GM03348 (cell line): ENCODE results near the gene IFI27L1.

ENCODE experiments used
- DNase-seq: peaks from one replicate; pipeline ENCODE4 v3.0.0; 2012; ENCODE audit warnings: low spot score

The IFI27L1 gene

DNA sequence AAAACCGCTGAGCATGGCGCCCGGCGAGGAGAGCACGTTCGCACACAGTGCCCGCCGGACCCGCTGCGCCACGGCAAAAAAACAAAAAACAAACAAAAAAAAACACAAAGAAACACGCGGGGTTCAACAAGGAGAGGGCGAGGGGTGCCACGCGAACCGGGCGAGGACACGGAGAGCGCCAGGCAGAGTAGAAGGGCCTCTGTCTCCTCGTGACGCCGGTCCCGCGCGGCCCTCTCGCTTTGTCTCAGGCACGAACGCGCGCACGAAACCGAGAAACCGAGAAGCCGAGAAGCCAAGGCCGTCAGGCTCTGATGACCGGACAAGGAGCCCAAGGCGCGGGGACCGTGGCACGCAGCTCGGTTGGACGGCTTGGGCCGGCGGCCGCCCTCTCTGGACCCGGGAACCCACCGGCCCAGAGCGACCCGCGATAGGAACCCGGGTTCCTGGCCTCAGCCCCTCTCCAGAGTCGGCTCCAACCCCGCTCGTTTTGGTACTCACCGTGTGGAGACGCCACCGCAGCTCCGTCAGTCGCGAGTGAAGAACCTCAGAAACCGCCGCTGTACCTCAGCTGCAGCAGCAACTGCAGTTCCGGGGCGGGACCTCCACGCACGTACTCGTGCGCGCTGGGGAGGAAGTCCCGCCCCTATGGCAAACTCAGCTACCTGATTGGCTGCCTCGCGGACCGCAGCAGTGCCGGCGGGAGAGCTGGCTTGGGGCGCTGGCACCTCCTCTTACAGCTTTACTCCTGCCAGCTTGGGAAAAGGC, at the start of gene IFI27L1, which contains the start of gene DDX24:
Gene IFI27L1 (plus strand): TSS at position 690 of the 765 bp plus-strand sequence. CDS start 15,628 bp downstream, outside the sequence.
Gene DDX24 (minus strand): TSS at position 582 of the 765 bp plus-strand sequence. CDS start 1,460 bp downstream, outside the sequence.
- DNase-seq = peak; percentile 99

GRCh38 chr14:94031883-94032279, 49.2 kb upstream of the IFI27L1 start:
- no peak for DNase-seq

- no peak for DNase-seq
These were observed 46.2 kb upstream of the IFI27L1 start for GRCh38 chr14:94034886-94035285.

DNA sequence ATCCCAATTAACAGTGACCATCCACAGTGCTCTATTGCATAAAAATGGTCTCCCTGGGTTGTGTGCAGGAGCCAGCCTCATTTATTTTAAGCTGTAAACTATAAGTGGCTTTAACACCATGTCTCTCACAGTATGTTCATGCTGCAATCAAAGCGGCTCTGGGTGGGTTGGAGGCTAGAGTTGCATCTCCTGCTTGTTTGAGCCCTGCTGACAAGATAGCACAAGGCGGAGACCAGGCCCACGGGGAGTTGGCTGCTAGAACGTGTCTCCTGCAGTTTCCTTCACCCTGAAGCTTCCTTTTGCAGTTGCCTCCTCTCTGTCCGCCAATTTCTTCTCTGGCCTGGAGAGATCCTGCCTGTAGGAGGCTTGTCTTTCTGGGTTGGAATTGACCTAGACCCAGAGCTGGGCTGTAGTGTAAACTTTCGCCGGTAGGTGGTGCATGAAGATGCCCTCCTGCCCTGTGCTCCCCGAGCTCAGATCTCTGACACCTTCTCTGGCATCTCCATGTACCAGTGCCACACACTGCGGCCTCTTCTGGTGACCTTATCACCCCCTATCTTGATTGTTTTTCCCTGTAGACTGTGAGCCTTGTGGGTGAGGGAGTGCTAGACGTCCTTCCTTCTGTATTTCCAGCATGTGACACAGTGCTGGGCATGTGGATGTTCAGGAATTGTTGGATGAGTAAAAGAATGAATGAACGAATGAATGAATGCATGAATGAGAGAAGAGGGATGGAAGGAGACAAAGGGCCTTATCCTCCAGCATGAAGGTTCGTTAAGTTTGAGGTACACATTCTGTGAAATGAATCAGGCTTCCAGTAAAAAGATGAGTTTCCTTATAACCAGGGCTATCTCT, 44.6 kb upstream of the IFI27L1 start:
- peak; percentile 87 for DNase-seq

DNA sequence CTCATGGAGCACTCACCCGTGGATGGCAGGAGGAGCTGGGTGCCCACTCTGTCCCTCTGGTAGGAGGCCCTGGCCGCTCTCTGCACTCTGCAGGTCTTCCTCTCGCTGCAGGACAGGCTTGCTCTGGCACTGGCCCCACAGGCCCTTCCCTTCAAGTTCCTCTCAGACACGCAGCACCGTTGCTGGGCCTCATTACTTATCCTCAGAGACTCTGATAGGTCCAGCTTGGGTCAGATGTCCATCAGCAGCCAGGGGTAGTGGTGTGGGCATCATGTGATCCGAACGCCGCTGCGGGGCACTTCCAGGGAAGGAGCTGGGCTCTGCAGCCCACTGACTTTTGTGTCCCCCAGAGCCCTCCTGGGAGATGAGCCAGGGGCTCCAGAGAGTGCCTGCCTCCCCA, 43.2 kb upstream of the IFI27L1 start:
- no peak for DNase-seq

GRCh38 chr14:94038510-94038909, 42.6 kb upstream of the IFI27L1 start:
- no peak for DNase-seq

GRCh38 chr14:94038921-94039629, 42.0 kb upstream of the IFI27L1 start:
- no peak for DNase-seq

- no peak for DNase-seq
These were observed 40.9 kb upstream of the IFI27L1 start for GRCh38 chr14:94040247-94040646.

- no peak for DNase-seq
These were observed 40.3 kb upstream of the IFI27L1 start for GRCh38 chr14:94040796-94041195.

DNA sequence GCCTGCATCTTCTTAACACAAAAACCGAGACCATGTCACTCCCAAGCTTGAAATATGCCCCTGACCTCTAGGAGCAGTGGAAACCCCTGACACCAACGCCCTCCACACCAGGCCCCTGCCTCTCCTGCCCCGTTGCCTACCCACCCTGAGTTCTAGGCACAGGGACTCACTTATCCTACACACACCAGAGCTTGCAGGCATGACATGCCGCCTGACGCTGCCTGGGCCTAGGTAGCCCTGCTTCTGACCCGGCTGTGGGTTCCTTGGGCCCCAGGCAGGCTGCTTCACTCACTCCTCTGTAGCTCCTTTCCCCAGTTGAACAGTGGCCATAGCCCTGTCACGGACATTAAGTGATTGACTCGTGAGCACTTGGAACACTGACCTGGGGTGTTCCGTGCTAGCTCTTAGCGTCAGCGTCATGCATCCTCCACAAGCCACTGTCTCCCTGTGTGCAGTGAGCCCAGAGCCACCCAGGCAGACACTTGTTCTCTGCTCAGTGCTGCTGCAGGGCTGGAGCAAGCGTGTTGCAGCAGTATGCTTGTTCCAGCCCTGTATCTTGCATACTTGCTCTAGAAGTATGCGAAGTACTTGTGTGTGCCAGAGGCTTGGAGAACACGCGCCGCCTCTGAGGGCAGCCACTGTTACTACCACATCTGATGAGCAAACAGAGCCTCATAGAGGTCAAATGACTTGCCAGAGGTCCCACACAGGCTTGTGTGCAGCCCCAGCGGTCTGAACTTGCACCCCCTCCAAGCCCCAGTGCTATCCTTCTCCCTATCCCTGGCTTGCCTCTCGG, 39.4 kb upstream of the IFI27L1 start:
- DNase-seq = peak; percentile 88

DNA sequence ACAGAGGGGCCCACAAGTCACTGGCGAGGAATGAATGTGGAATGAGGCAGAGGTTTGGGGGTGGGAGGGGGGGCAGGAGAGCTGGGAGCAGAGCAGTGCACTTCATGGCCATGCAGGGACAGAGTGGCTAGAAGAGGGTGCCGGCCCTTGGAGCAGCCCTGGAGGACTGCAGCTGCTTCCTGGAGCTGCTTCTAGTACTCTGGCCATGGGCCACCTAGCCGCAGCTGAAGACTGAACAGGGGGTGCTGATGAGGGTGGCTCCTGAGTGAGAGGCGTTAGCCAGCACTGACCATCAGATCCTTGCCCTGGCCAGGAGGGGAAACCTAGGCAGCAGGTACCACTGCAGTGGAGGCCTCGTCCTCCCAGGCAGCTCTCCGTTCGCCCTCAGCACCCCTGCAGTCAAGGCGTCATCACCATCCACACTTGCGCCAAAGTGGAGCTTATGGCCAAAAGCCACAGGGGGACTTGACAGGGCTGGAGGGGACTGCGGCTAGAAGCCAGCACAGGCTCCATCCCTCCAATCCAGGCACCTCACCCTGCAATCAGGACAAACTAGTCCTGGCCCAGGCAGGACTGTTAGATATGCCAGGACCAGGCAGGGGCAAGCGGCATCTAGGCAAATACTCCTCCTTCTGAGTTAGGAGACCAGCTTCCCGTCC, 38.5 kb upstream of the IFI27L1 start:
- DNase-seq = peak; percentile 33

GRCh38 chr14:94043111-94043755, 37.9 kb upstream of the IFI27L1 start:
- DNase-seq = no peak

- no peak for DNase-seq
These were observed 37.2 kb upstream of the IFI27L1 start for GRCh38 chr14:94043756-94044475.

GRCh38 chr14:94044476-94045091, 36.5 kb upstream of the IFI27L1 start:
- DNase-seq = no peak

DNA sequence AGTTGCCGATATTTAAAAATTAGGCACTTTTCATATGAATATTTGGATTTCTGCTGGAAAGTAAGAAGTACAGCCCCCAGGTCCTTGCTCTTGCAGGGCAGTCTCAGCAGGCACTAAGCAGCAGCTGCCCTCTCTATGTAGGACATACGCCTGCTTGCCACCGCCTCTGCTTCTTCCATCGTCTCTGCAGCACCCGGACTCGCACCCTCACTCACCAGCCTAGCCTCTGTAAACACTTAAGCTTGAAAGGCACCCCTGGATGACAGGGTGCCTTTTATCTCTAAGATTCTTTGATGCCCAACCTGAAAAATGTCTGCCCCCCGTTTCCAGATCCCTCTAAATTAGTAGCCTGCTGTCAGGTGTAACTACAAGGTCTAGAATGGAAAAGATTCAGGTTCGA, 36.0 kb upstream of the IFI27L1 start:
- DNase-seq = no peak

- no peak for DNase-seq
These were observed 35.4 kb upstream of the IFI27L1 start for GRCh38 chr14:94045563-94046345.

GRCh38 chr14:94046696-94047250, 34.3 kb upstream of the IFI27L1 start:
- DNase-seq = no peak

DNA sequence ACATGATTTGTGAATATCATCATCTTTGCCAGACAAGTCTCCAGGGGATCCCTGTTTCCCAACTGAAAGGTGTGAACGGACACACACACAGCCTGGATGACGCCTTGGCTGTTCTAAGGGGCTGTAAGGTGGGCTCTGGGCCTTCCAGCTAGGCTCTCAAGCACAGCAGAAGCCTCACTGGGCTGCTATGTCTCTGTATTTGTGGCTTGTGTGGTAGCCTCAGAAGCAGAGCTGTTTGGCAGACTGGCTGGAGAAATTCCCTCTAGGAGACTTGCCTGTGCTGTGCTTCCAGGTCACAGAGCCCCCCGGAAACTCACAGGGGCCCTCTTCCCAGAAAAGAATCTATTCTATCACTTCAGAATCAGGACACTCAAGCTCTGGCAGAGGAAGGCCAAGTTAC, 33.5 kb upstream of the IFI27L1 start:
- no peak for DNase-seq
